Activated B cell treated with CpG ODN at 0.5 μM for 24 hours (primary cell): ENCODE measurements around the gene SPACDR. TPM values are rescaled to one million over a fixed set of nuclear protein-coding genes. Genes with fewer than 3 reads are reported as not detected.

Experiments used
- ATAC-seq: fragments of 200-7000 bp; cut with Tn5 transposase; one replicate; pipeline ENCODE4 v1.10.0; 2021; ENCODE audit warnings: low read depth, mild to moderate bottlenecking, moderate library complexity
- CTCF ChIA-PET: fragments of 350-600 bp; sonication (Branson Sonifier 250); formaldehyde crosslinking; loops from one replicate; lab custom pipeline; 2021; ENCODE audit warnings: antibody characterized with exemption; lab: Charles Lee
- POLR2A ChIA-PET: fragments of 350-600 bp; sonication (Branson Sonifier 250); formaldehyde crosslinking; loops from one replicate; lab custom pipeline; 2021; ENCODE audit warnings: antibody characterized with exemption; lab: Charles Lee
- DNase-seq: peaks from one replicate; pipeline ENCODE4 v3.0.0; 2022
- H3K27ac Mint-ChIP-seq: one replicate; pipeline ENCODE4 v1.8.0; 2020; ENCODE audit warnings: mixed read lengths
- H3K27me3 Mint-ChIP-seq: one replicate; pipeline ENCODE4 v1.8.0; 2021; ENCODE audit warnings: mixed read lengths
- H3K36me3 Mint-ChIP-seq: one replicate; pipeline ENCODE4 v1.8.0; 2021; ENCODE audit warnings: low read depth, mixed read lengths
- H3K4me1 Mint-ChIP-seq: one replicate; pipeline ENCODE4 v1.8.0; 2021; ENCODE audit warnings: mixed read lengths
- H3K4me3 Mint-ChIP-seq: one replicate; pipeline ENCODE4 v1.8.0; 2020; ENCODE audit warnings: mild to moderate bottlenecking, mixed read lengths
- H3K9me3 Mint-ChIP-seq: one replicate; pipeline ENCODE4 v1.8.0; 2020; ENCODE audit warnings: mixed read lengths
- CTCF ChIP-seq: fragments of 200-600 bp; IDR thresholded peaks from one replicate; pipeline ENCODE4 v1.8.0; 2022; ENCODE audit warnings: antibody characterized with exemption, mild to moderate bottlenecking
- intact Hi-C: fragments of 100-400 bp; cut with micrococcal nuclease; formaldehyde crosslinking; loops from one replicate; pipeline ENCODE4 v1.15.1; 2024
- total RNA-seq: library from RNA; stranded (reverse); gene quantifications from 2 replicates; pipeline ENCODE4 v1.2.3, GENCODE V29; 2022

Gene SPACDR
- total RNA-seq, 1 donor from 2014 or later: 2.3 TPM

- H3K9me3 Mint-ChIP-seq: no peaks in the 10 kb centered on the region
- CTCF ChIA-PET: interaction anchor here (1.0 kb wide), 1 partner anchor 75 kb away, joined by 4 read pairs; no protein-coding TSS in a partner anchor
- intact Hi-C loops: no loop called here
- H3K27ac Mint-ChIP-seq: no peak overlapping the region
- no peaks in the 10 kb centered on the region for H3K36me3 Mint-ChIP-seq
- peaks cover 8% of the 10 kb centered on the region for H3K4me1 Mint-ChIP-seq
- DNase-seq (no peak), ATAC-seq (no peak)
- H3K27me3 Mint-ChIP-seq: peaks cover 8% of the 10 kb centered on the region
- peak overlapping the region; percentile 0 for H3K4me3 Mint-ChIP-seq
- TF ChIP-seq CTCF: no peak
- POLR2A ChIA-PET: interaction anchor here (0.6 kb wide), 1 partner anchor 419 kb away, joined by 7 read pairs; no protein-coding TSS in a partner anchor
Observed at GRCh38 chr7:100484673-100485045, 20.6 kb upstream of the SPACDR start.

- no peak for TF ChIP-seq CTCF
- Mint-ChIP-seq H3K4me1 (peaks cover 12% of the 10 kb centered on the region), H3K27me3 (peaks cover 5% of the 10 kb centered on the region), H3K36me3 (peaks cover under 1% of the 10 kb centered on the region), H3K4me3 (peak within 1 kb of the TSS; percentile 76), H3K27ac (no peak within 1 kb of the TSS), H3K9me3 (no peaks in the 10 kb centered on the region)
- intact Hi-C loops: loop anchor here (1.0 kb wide), 2 partner anchors 15 to 75 kb away; no protein-coding TSS in a partner anchor
- ChIA-PET POLR2A (interaction anchor here (0.5 to 0.6 kb wide), 3 partner anchors 10 to 178 kb away, joined by 3 to 5 read pairs (median 3); no protein-coding TSS in a partner anchor), CTCF (interaction anchor here (1.0 to 1.8 kb wide), 3 partner anchors 10 to 76 kb away, joined by 3 to 8 read pairs (median 4); no protein-coding TSS in a partner anchor)
- DNase-seq: no peak
- ATAC-seq: peak; percentile 18
Observed at GRCh38 chr7:100483722-100484672, 19.9 kb upstream of the SPACDR start, which contains the start of gene NYAP1. Gene NYAP1, plus strand, starts transcription at chr7:100483927. Its CDS starts 1,385 bp downstream, at chr7:100485312.

- Mint-ChIP-seq H3K27ac (no peak overlapping the region), H3K27me3 (peaks cover 3% of the 10 kb centered on the region), H3K9me3 (no peaks in the 10 kb centered on the region), H3K4me1 (peaks cover 12% of the 10 kb centered on the region), H3K36me3 (peaks cover 3% of the 10 kb centered on the region), H3K4me3 (peak overlapping the region; percentile 76)
- intact Hi-C loops: loop anchor here (1.0 kb wide), 2 partner anchors 14 to 76 kb away; no protein-coding TSS in a partner anchor
- no peak for TF ChIP-seq CTCF
- DNase-seq: peak; percentile 90
- CTCF ChIA-PET: interaction anchor here (1.0 to 1.9 kb wide), 8 partner anchors 11 to 103 kb away, joined by 3 to 19 read pairs (median 6); partner anchors contain the start of genes FBXO24 and LRCH4
- POLR2A ChIA-PET: interaction anchor here (0.5 to 0.6 kb wide), 3 partner anchors 9 to 109 kb away, joined by 3 to 11 read pairs (median 3); no protein-coding TSS in a partner anchor
- ATAC-seq: peak; percentile 70
Observed at GRCh38 chr7:100483090-100483721, 19.1 kb upstream of the SPACDR start.

DNA sequence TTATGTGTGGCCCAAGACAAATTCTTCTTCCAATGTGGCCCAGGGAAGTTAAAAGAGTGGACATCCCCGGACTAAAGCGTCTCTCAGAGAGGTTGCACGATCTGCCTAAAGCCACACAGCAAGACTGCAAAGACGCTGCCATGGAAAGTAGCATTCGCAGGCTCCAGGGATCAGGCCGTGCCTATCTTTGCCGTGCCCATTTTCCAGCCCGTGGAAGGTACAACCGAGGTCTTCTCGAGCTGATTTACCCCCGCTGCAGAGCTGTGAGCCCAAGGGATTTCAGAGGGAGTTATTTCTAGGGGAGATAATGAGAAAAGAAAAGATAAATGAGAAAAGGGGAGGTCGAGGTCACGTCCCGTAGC lies 18.6 kb upstream of the SPACDR start:
- no peaks in the 10 kb centered on the region for H3K9me3 Mint-ChIP-seq
- H3K27me3 Mint-ChIP-seq: peaks cover 3% of the 10 kb centered on the region
- no peak overlapping the region for H3K27ac Mint-ChIP-seq
- no peak for TF ChIP-seq CTCF
- peaks cover 5% of the 10 kb centered on the region for H3K36me3 Mint-ChIP-seq
- ChIA-PET CTCF (interaction anchor here (0.6 to 1.9 kb wide), 10 partner anchors 9 to 103 kb away, joined by 3 to 19 read pairs (median 4); partner anchors contain the start of genes FBXO24 and LRCH4), POLR2A (interaction anchor here (0.5 to 0.6 kb wide), 2 partner anchors 72 to 109 kb away, joined by 3 to 11 read pairs; no protein-coding TSS in a partner anchor)
- H3K4me1 Mint-ChIP-seq: peaks cover 12% of the 10 kb centered on the region
- peak overlapping the region; percentile 76 for H3K4me3 Mint-ChIP-seq
- ATAC-seq (no peak), DNase-seq (no peak)
- intact Hi-C loops: loop anchor here (1.0 kb wide), 2 partner anchors 13 to 77 kb away; no protein-coding TSS in a partner anchor
